Activated CD4-positive, CD25-positive, alpha-beta regulatory T cell treated with anti-CD3 and anti-CD28 coated beads, Interleukin-2, amount 50 U/mL, for 24 hours (primary cell): ENCODE measurements around the gene OR6B3.
A peak's percentile ranks its signal among the peaks of the same experiment; 100 is the strongest.
"Not testable (repeated sequence)": the region's sequence is repeated elsewhere in the genome, so short reads cannot be mapped to it uniquely, and the experiment has no call there.

ENCODE experiments used
- ATAC-seq, 2 donors: fragments of 150-1000 bp; cut with Tn5 transposase; one replicate each; pipeline ENCODE4 v1.10.0; 2021; ENCODE audit warnings: mild to moderate bottlenecking in 1 of 2, moderate library complexity in 1 of 2

Gene OR6B3

GRCh38 chr2:240053173-240054155, at the start of gene OR6B3:
Gene OR6B3, minus strand, starts transcription at chr2:240053521.
- ATAC-seq = no peak

- no peak for ATAC-seq
Measured at GRCh38 chr2:240098349-240098748, 45.0 kb upstream of the OR6B3 start.

- no peak for ATAC-seq
Measured at GRCh38 chr2:240095556-240096523, 42.5 kb upstream of the OR6B3 start.

- no peak for ATAC-seq
Measured at GRCh38 chr2:240089306-240089705, 36.0 kb upstream of the OR6B3 start.

GRCh38 chr2:240086563-240086962, 33.2 kb upstream of the OR6B3 start:
- ATAC-seq = no peak

- ATAC-seq = no peak
Measured at GRCh38 chr2:240078631-240079030, 25.3 kb upstream of the OR6B3 start.

- no peak for ATAC-seq
Measured at GRCh38 chr2:240077442-240077841, 24.1 kb upstream of the OR6B3 start.

- no peak for ATAC-seq
Measured at GRCh38 chr2:240074545-240074944, 21.2 kb upstream of the OR6B3 start.

GRCh38 chr2:240070907-240071306, 17.6 kb upstream of the OR6B3 start:
- no peak for ATAC-seq

GRCh38 chr2:240069829-240070228, 16.5 kb upstream of the OR6B3 start:
- no peak for ATAC-seq

GRCh38 chr2:240068193-240068592, 14.9 kb upstream of the OR6B3 start:
- no peak for ATAC-seq

GRCh38 chr2:240066489-240066888, 13.2 kb upstream of the OR6B3 start:
- no peak for ATAC-seq

- ATAC-seq = no peak
Measured at GRCh38 chr2:240064898-240065297, 11.6 kb upstream of the OR6B3 start.

- peak; percentile 55 to 62 for ATAC-seq
Measured at GRCh38 chr2:240060977-240061591, 7.8 kb upstream of the OR6B3 start.

- ATAC-seq = no peak
Measured at GRCh38 chr2:240056678-240057077, 3.4 kb upstream of the OR6B3 start.

GRCh38 chr2:240055177-240055917, 2.0 kb upstream of the OR6B3 start:
- no peak for ATAC-seq

- no peak for ATAC-seq
Measured at GRCh38 chr2:240052524-240052923, 797 bp downstream of the OR6B3 start.

- no peak for ATAC-seq
Measured at GRCh38 chr2:240051697-240052096, 1.6 kb downstream of the OR6B3 start.

- no peak for ATAC-seq
Measured at GRCh38 chr2:240050278-240050677, 3.0 kb downstream of the OR6B3 start.

- ATAC-seq = no peak
Measured at GRCh38 chr2:240048237-240048636, 5.1 kb downstream of the OR6B3 start.

- no peak for ATAC-seq
Measured at GRCh38 chr2:240045098-240045497, 8.2 kb downstream of the OR6B3 start.

- not testable (repeated sequence) for ATAC-seq
Measured at GRCh38 chr2:240044096-240044495, 9.2 kb downstream of the OR6B3 start.
